Trophoblast cell (in vitro differentiated cells and primary cell): ENCODE measurements around the gene XG.

ENCODE experiments used
- DNase-seq, 2 donors: peaks; one replicate each; pipeline ENCODE4 v3.0.0-alpha.2; 2016
- H2AFZ ChIP-seq: 2 replicates; pipeline ENCODE4 v1.6.1; 2013; ENCODE audit warnings: low read length, moderate library complexity, mild to moderate bottlenecking; ENCODE audit not compliant: insufficient read depth, poor library complexity
- H2AK5ac ChIP-seq: 2 replicates; pipeline ENCODE4 v1.6.1; 2013; ENCODE audit warnings: mild to moderate bottlenecking, low read length
- H2BK120ac ChIP-seq: 2 replicates; pipeline ENCODE4 v1.6.1; 2013; ENCODE audit warnings: low read length, mild to moderate bottlenecking, moderate library complexity; ENCODE audit not compliant: insufficient read depth, poor library complexity
- H2BK12ac ChIP-seq: 2 replicates; pipeline ENCODE4 v1.6.1; 2013; ENCODE audit warnings: mild to moderate bottlenecking, low read length, moderate library complexity
- H2BK5ac ChIP-seq: 2 replicates; pipeline ENCODE4 v1.6.1; 2013; ENCODE audit warnings: low read length, low read depth, moderate library complexity, mild to moderate bottlenecking; ENCODE audit not compliant: poor library complexity
- H3K14ac ChIP-seq: 2 replicates; pipeline ENCODE4 v1.6.1; 2013; ENCODE audit warnings: mild to moderate bottlenecking, low read length
- H3K18ac ChIP-seq: 2 replicates; pipeline ENCODE4 v1.6.1; 2013; ENCODE audit warnings: mild to moderate bottlenecking, low read length
- H3K23ac ChIP-seq: 2 replicates; pipeline ENCODE4 v1.6.1; 2013; ENCODE audit warnings: low read length
- H3K27ac ChIP-seq: 2 replicates; pipeline ENCODE4 v1.5.1; 2013; ENCODE audit warnings: low read depth, mild to moderate bottlenecking, inconsistent platforms, low read length, moderate library complexity
- H3K27me3 ChIP-seq: 2 replicates; pipeline ENCODE4 v1.6.1; 2013; ENCODE audit warnings: inconsistent platforms, mild to moderate bottlenecking, low read length, moderate library complexity; ENCODE audit not compliant: insufficient read depth
- H3K36me3 ChIP-seq, 2 experiments: 1 replicate in 1 of 2; 2 replicates in 1 of 2; pipeline ENCODE4 v1.6.1; 2013; ENCODE audit warnings: low read length in 2 of 2, mild to moderate bottlenecking in 2 of 2, moderate library complexity in 1 of 2; ENCODE audit not compliant: insufficient read depth in 2 of 2, control insufficient read depth in 1 of 2
- H3K4ac ChIP-seq: 2 replicates; pipeline ENCODE4 v1.6.1; 2013; ENCODE audit warnings: low read depth, mild to moderate bottlenecking, low read length, moderate library complexity
- H3K4me1 ChIP-seq, 2 experiments: 1 replicate in 1 of 2; 2 replicates in 1 of 2; pipeline ENCODE4 v1.6.1; 2013; ENCODE audit warnings: low read length in 2 of 2, mild to moderate bottlenecking in 2 of 2, moderate library complexity in 1 of 2; ENCODE audit not compliant: insufficient read depth in 2 of 2, control insufficient read depth in 1 of 2
- H3K4me2 ChIP-seq: 2 replicates; pipeline ENCODE4 v1.6.1; 2013; ENCODE audit warnings: inconsistent platforms, mild to moderate bottlenecking, low read length, moderate library complexity
- H3K4me3 ChIP-seq: 2 replicates; pipeline ENCODE4 v1.5.1; 2013; ENCODE audit warnings: mild to moderate bottlenecking, low read depth, low read length, inconsistent platforms
- H3K79me1 ChIP-seq: one replicate; pipeline ENCODE4 v1.6.1; 2013; ENCODE audit warnings: low read length
- H3K79me2 ChIP-seq: 2 replicates; pipeline ENCODE4 v1.6.1; 2013; ENCODE audit warnings: low read length, mild to moderate bottlenecking; ENCODE audit not compliant: control insufficient read depth, insufficient read depth, poor library complexity
- H3K9ac ChIP-seq: 2 replicates; pipeline ENCODE4 v1.6.1; 2013; ENCODE audit warnings: mild to moderate bottlenecking, low read length
- H3K9me3 ChIP-seq: 2 replicates; pipeline ENCODE4 v1.6.1; 2013; ENCODE audit warnings: low read depth, mild to moderate bottlenecking, control low read depth, inconsistent platforms, low read length; ENCODE audit not compliant: insufficient read depth
- H4K12ac ChIP-seq: 2 replicates; pipeline ENCODE4 v1.6.1; 2013; ENCODE audit warnings: low read depth, mild to moderate bottlenecking, low read length, moderate library complexity
- H4K8ac ChIP-seq: 2 replicates; pipeline ENCODE4 v1.6.1; 2013; ENCODE audit warnings: low read depth, mild to moderate bottlenecking, low read length, moderate library complexity
- H4K91ac ChIP-seq: one replicate; pipeline ENCODE4 v1.6.1; 2013; ENCODE audit warnings: low read depth, mild to moderate bottlenecking, low read length, moderate library complexity
- WGBS: extraction: QIAGEN DNeasy Blood & Tissue Kit; methylation state at CpG from one replicate; pipeline ENCODE4 v1.1.7; 2013; ENCODE audit warnings: missing lambda C conversion rate; ENCODE audit not compliant: insufficient read length, insufficient coverage; ENCODE audit errors: extremely low coverage; 5-methylcytosine and 5-hydroxymethylcytosine counted together

Gene XG

GRCh38 chrX:2862404-2862803 lies 110.6 kb downstream of the XG start:
- Histone ChIP-seq H3K9me3 (no peaks in the 10 kb centered on the region), H3K27me3 (no peaks in the 10 kb centered on the region), H3K18ac (no peak overlapping the region), H3K9ac (no peak overlapping the region), H4K12ac (no peak overlapping the region), H3K4me3 (no peak overlapping the region), H4K91ac (no peak overlapping the region), H3K14ac (no peak overlapping the region), H3K4me1 (peaks cover 5 to 8% of the 10 kb centered on the region in 2 experiments), H2AK5ac (no peak overlapping the region), H3K23ac (no peak overlapping the region), H3K4ac (no peak overlapping the region), H3K79me2 (no peaks in the 10 kb centered on the region), H2BK120ac (no peak overlapping the region), H3K36me3 (peaks cover 18 to 25% of the 10 kb centered on the region in 2 experiments), H2BK5ac (no peak overlapping the region), H2BK12ac (no peak overlapping the region), H3K27ac (no peak overlapping the region), H4K8ac (no peak overlapping the region), H2AFZ (no peak overlapping the region), H3K79me1 (no peaks in the 10 kb centered on the region), H3K4me2 (no peak overlapping the region)
- WGBS: no CpG with 5 or more reads among the region's 9 CpGs
- DNase-seq: no peak

GRCh38 chrX:2863646-2864045 lies 111.8 kb downstream of the XG start:
- Histone ChIP-seq H3K27ac (peak overlapping the region; percentile 62), H4K12ac (no peak overlapping the region), H3K18ac (no peak overlapping the region), H4K8ac (no peak overlapping the region), H3K4ac (no peak overlapping the region), H3K9ac (no peak overlapping the region), H3K79me1 (no peaks in the 10 kb centered on the region), H2AFZ (no peak overlapping the region), H3K14ac (no peak overlapping the region), H3K4me3 (no peak overlapping the region), H2AK5ac (no peak overlapping the region), H2BK12ac (no peak overlapping the region), H3K79me2 (no peaks in the 10 kb centered on the region), H3K9me3 (no peaks in the 10 kb centered on the region), H2BK5ac (no peak overlapping the region), H3K27me3 (no peaks in the 10 kb centered on the region), H3K36me3 (peaks cover 18 to 23% of the 10 kb centered on the region in 2 experiments), H4K91ac (no peak overlapping the region), H3K4me1 (peaks cover 5 to 8% of the 10 kb centered on the region in 2 experiments), H3K23ac (no peak overlapping the region), H2BK120ac (no peak overlapping the region), H3K4me2 (no peak overlapping the region)
- WGBS: no CpG with 5 or more reads among the region's 6 CpGs
- peak; percentile 8 to 60 for DNase-seq
